Measurements from ENCODE around the gene INHBA. TPM values are rescaled to one million over a fixed set of nuclear protein-coding genes. Genes with fewer than 3 reads are reported as not detected.
A peak's percentile ranks its signal among the peaks of the same experiment; 100 is the strongest.

The INHBA gene
- 1 to 10 TPM in 2 of 4 donors, under 1 TPM in 1, not detected in 1; 0.85 to 5.3 (median 1.4) TPM for total RNA-seq

GRCh38 chr7:41702635-41703371, at the start of gene INHBA:
TSS of gene INHBA (minus strand) at chr7:41703090. CDS start at chr7:41700374, 2,716 bp downstream.
- no peak for DNase-seq
- Histone ChIP-seq H3K9me3 (no peaks in the 10 kb centered on the region), H3K27ac (peak within 1 kb of the TSS in 2 of 4 donors; percentile 79 to 90), H3K4me3 (peak within 1 kb of the TSS in 1 of 4 donors; percentile 7), H3K27me3 (peaks cover 0 to 25% (median 0%) of the 10 kb centered on the region in 4 donors), H3K4me1 (peaks cover 7 to 63% (median 12%) of the 10 kb centered on the region in 3 donors), H3K36me3 (no peaks in the 10 kb centered on the region)
- WGBS, 2 donors, result 59 to 61% methylated on average over 3 of the region's 3 CpGs
- no peak for TF ChIP-seq POLR2A (IDR thresholded peaks at IDR 0.05)
- TF ChIP-seq, protein P1, sequence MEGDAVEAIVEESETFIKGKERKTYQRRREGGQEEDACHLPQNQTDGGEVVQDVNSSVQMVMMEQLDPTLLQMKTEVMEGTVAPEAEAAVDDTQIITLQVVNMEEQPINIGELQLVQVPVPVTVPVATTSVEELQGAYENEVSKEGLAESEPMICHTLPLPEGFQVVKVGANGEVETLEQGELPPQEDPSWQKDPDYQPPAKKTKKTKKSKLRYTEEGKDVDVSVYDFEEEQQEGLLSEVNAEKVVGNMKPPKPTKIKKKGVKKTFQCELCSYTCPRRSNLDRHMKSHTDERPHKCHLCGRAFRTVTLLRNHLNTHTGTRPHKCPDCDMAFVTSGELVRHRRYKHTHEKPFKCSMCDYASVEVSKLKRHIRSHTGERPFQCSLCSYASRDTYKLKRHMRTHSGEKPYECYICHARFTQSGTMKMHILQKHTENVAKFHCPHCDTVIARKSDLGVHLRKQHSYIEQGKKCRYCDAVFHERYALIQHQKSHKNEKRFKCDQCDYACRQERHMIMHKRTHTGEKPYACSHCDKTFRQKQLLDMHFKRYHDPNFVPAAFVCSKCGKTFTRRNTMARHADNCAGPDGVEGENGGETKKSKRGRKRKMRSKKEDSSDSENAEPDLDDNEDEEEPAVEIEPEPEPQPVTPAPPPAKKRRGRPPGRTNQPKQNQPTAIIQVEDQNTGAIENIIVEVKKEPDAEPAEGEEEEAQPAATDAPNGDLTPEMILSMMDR (IDR thresholded peaks at IDR 0.05), result no peak
- intact Hi-C loops (cut with DNase I), result no loop called here

DNA sequence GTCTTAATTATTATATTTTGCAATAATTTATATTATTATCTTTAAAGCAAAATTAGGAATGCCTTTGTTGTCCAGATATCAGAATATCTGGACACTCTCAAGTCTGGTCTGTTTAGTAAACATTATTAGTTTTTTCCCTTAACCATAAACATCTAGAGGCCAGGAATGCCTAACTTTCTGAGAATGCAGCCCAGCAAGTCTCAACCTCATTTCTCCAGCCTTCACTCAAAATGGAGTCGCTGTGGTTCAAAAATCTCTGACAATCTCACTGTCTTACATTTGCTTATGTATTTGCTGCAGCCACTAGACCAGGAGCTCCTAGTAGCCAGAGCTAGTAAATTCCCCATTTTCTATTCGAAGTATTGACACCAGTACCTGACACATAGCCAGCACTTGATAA, 49.7 kb upstream of the INHBA start:
- intact Hi-C loops (cut with DNase I), result no loop called here
- no peaks in the 10 kb centered on the region for H3K4me1 ChIP-seq
- no peak for DNase-seq
- H3K27ac ChIP-seq, result no peak overlapping the region
- TF ChIP-seq, protein P1 (IDR thresholded peaks at IDR 0.05), result no peak
- TF ChIP-seq POLR2A (IDR thresholded peaks at IDR 0.05), result no peak
- H3K9me3 ChIP-seq, result peaks cover 0 to 8% (median 0%) of the 10 kb centered on the region in 3 donors
- no peaks in the 10 kb centered on the region for H3K27me3 ChIP-seq
- no peak overlapping the region for H3K4me3 ChIP-seq
- H3K36me3 ChIP-seq, result no peaks in the 10 kb centered on the region
- WGBS, 2 donors, result 73% methylated on average over 2 of the region's 2 CpGs

DNA sequence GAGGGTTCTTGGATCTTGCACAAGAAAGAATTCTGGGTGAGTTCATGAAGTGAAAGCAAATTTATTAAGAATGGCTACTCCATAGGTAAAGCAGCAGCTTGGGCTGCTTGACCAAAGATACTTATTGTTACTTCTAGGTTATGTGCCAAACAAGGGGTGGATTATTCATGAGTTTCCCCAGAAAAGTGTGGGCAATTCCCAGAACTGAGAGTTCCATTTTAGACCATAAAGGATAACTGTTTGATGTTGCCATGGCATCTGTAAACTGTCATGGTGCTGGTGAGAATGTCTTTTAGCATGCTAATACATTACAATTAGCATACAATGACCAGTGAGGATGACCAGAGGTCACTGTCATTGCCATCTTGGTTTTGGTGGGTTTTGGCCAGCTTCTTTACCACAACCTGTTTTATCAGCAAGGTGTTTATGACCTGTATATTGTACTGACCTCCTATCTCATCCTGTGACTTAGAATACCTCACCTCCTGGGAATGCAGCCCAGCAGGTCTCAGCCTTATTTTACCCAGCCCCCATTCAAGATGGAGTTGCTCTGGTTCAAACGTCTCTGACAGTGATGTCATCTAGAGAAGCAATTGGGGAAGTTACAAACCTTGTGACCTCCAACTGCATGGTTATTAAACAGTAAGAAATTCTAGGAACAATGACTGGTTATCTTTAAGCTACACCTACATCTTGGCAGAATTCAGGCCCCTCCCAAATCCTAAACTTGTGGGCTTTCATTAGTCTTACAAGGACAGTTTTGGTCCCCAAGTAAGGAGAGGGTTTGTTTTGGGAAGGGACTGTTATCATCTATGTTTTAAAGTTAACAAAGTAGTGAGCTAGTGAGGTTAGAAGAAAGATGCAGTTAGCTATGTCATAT, 48.0 kb upstream of the INHBA start:
- H3K36me3 ChIP-seq, result no peaks in the 10 kb centered on the region
- DNase-seq, result no peak
- 13% methylated on average over 1 of the region's 1 CpG; no CpG with 5 or more reads in 1 of the 2 donors for WGBS, 2 donors
- no peak overlapping the region for H3K27ac ChIP-seq
- H3K27me3 ChIP-seq, result no peaks in the 10 kb centered on the region
- TF ChIP-seq POLR2A (IDR thresholded peaks at IDR 0.05), result no peak
- TF ChIP-seq, protein P1 (IDR thresholded peaks at IDR 0.05), result no peak
- peaks cover 0 to 3% (median 0%) of the 10 kb centered on the region in 3 donors for H3K9me3 ChIP-seq
- H3K4me3 ChIP-seq, result no peak overlapping the region
- intact Hi-C loops (cut with DNase I), result no loop called here
- no peaks in the 10 kb centered on the region for H3K4me1 ChIP-seq

DNA sequence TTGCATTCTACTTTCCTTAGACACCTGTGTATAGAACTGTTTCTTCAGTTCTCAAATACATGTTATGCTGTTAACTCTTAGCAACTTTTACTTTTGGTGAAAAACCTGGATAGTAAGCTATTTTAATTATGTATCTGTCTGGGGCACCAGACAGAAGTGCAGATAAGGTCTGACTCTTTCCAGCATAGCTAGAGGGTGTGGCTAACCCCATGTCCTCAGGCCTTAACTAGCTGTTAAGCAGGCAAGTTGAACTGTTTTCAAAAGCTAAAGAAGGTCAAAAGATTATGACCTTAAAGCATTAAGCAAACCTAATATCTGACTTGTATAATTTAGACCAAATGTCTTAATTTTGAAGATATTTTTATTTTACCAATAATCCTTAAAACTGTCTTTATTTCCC, 45.1 kb upstream of the INHBA start:
- H3K4me1 ChIP-seq, result no peaks in the 10 kb centered on the region
- intact Hi-C loops (cut with DNase I), result no loop called here
- H3K27me3 ChIP-seq, result no peaks in the 10 kb centered on the region
- TF ChIP-seq POLR2A (IDR thresholded peaks at IDR 0.05), result no peak
- H3K4me3 ChIP-seq, result no peak overlapping the region
- no peak overlapping the region for H3K27ac ChIP-seq
- H3K36me3 ChIP-seq, result no peaks in the 10 kb centered on the region
- DNase-seq, result no peak
- no peaks in the 10 kb centered on the region for H3K9me3 ChIP-seq

- DNase-seq, result no peak
- intact Hi-C loops (cut with DNase I), result no loop called here
- no peaks in the 10 kb centered on the region for H3K36me3 ChIP-seq
- no peaks in the 10 kb centered on the region for H3K4me1 ChIP-seq
- peaks cover 0 to 14% (median 0%) of the 10 kb centered on the region in 3 donors for H3K9me3 ChIP-seq
- no peaks in the 10 kb centered on the region for H3K27me3 ChIP-seq
- TF ChIP-seq, protein P1 (IDR thresholded peaks at IDR 0.05), result no peak
- no peak for TF ChIP-seq POLR2A (IDR thresholded peaks at IDR 0.05)
- no peak overlapping the region for H3K4me3 ChIP-seq
- H3K27ac ChIP-seq, result no peak overlapping the region
Measured at GRCh38 chr7:41745451-41745850, 42.6 kb upstream of the INHBA start.
